ENCODE results near the gene TMEM39B.
"Not testable (repeated sequence)": the region's sequence is repeated elsewhere in the genome, so short reads cannot be mapped to it uniquely, and the experiment has no call there.

TMEM39B gene

GRCh38 chr1:32113436-32113835, 40.7 kb downstream of the TMEM39B start:
- not testable (repeated sequence) for DNase-seq

- no peak for DNase-seq
Measured at GRCh38 chr1:32114420-32114819, 41.7 kb downstream of the TMEM39B start.

DNA sequence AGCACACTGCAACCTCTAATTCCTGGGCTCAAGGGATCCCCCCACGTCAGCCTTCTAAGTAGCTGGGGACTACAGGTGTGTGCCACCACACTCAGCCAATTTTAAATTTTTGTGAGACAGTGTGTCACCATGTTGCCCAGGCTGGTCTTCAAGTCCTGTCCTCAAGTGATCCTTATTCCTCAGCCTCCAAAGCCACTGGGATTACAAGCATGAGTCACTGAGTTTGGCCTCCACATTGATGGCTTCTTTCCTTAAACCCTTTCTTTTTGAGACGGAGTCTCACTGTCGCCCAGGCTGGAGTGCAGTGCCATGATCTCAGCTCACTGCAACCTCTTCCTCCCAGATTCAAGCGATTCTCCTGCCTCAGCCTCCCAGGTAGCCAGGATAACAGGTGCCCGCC, 42.8 kb downstream of the TMEM39B start:
- DNase-seq: no peak

GRCh38 chr1:32116531-32116930, 43.8 kb downstream of the TMEM39B start:
- no peak for DNase-seq

DNA sequence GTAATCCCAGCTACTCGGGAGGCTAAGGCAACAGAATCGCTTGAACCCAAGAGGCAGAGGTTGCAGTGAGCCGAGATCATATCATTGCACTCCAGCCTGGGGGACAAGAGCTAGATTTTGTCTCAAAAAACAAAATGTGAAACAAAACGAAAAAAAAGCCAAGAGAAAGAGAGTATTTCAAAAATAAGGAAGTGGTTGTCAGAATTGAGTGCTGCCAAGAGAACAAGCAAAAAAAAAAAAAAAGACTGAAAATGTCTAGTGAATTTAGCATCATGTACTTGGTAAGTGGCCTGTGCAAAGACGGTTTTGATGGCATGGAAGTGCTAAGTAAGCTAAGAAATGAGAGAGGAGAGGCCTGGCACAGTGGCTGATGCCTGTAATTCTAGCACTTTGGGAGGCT, 49.4 kb downstream of the TMEM39B start:
- DNase-seq: no peak

- DNase-seq: not testable (repeated sequence)
Measured at GRCh38 chr1:32123361-32123760, 50.6 kb downstream of the TMEM39B start.

DNA sequence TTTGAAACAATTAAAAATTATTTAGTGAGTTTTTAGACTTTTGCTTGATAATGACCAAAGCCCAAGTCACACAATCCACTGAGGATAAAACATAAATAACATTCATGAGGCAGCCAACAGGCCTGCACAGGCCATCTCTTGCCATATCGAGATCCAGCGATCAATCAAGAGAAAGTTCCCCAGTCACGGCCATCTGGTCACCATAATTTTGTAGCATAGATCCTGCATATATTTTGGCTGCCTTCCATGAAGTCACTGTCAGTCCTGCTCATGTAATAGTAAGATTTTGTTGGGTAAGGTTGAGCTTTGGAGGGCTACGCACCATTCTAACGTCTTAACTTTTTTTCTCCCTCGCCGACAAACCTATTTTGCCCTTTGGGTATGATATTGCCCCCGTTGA, 52.6 kb downstream of the TMEM39B start:
- no peak for DNase-seq

- no peak for DNase-seq
Measured at GRCh38 chr1:32126770-32127169, 54.0 kb downstream of the TMEM39B start.

DNA sequence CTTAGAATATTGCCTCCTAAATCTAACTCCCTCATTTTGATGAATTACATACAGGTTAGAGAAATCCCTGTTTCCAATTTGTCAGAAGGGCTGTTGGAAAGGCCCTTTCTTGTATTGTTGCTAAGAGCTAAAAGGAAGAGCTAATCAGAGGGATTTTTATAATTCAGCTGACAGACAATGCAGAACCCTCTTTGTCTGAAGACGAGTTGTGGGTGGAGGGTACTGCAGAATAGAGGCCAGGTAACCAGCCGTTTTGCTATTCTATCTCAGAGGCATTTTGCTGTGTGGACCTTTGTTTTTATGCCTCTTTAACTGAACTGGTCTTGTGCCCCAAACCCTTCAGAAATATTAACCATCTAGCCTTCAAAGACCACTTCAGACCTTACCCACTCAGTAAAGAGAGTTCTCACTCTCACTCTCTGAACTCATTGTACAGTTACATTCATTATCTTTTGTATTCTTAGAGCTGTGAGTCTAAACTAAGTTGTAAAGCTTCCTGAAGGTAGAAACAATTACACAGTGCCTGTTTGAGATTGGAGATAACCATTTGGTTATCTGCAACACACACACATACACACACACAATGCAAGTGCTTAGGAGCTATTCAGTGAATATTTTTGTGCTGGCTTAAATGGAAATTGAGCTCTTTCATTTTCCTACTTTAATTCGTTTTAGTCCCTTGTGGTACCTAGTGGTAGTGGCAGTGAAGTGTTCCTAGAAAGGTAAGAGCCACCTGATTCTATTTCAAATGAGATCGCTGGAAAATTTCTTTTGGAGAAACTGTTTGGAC, 54.9 kb downstream of the TMEM39B start:
- no peak for DNase-seq

- DNase-seq: no peak
Measured at GRCh38 chr1:32128479-32128878, 55.7 kb downstream of the TMEM39B start.

DNA sequence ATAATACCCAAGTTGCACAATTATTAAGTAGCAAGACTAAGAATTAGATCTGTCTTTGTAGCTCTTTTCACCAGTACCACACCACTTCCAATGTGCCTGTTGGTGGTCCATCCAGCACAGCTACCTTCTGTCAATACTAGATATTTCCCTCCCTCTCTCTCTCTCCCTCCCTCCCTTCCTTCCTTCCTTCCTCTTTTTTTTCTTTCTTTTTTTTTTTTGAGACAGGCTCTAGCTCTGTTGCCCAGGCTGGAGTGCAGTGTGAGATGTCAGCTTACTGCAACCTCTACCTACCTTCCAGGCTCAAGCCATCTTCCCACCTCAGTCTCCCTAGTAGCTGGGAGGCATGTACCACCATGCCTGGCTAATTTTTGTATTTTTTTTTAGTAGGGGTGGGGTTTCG, 56.2 kb downstream of the TMEM39B start:
- DNase-seq: no peak

GRCh38 chr1:32133950-32134280, 61.2 kb downstream of the TMEM39B start:
- DNase-seq: not testable (repeated sequence)

- DNase-seq: no peak
Measured at GRCh38 chr1:32137111-32137510, 64.4 kb downstream of the TMEM39B start.

DNA sequence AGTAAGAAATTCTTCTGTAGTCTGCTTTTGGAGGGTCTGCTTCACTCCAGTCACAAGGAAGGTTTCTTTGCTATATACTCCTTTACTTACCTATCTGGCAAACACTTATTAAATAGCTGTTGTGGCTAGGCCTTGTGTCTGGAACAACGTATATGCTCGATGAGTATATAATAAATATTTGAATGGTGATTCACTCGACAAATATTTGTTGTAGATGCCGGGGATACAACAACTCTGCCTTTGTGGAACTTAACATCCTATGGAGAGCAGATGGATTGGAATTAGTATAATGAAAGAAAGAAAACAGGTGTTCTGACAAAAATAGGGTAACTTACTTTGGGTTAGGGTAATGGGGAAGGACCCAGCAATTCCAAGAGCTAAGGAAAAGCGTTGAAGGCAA, 66.2 kb downstream of the TMEM39B start:
- no peak for DNase-seq

DNA sequence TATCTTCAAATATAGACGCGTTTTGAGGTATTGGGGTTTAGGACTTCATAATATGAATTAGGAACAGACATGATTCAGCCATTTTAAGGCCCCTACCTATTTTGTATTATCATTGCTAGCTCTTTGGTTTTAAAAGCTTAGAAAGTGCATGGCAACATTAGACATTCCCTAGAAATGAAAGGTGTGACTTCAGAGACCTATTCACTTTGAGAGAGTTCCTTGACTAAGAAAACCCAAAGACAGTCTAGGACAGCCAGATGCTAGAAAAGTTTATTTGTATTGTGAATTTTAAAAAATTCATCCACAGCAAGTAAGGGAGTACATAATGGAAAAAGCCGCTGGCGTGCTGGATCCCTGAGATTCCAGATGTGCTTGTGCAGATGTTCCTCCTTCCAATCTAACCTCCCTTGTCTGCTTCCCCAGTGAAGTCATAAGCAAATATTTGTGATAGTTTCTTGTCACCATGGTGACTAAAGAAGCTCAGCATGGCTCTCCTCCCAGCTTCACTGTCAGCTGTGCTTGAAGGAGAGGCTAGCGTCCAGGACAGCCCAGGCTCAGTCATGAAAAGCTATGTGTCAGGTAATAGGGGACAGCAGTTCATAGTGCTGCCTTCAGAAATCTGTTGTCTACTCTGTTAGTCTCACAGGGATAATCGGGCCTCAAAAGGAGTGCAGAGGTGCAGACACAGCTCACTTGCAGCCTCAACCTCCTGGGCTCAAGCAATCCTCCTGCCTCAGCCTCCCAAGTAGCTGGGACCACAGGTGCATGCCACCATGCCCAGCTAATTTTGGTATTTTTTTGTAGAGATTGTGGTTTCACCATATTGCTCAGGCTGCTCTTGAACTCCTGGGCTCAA, 69.9 kb downstream of the TMEM39B start:
- DNase-seq: no peak

DNA sequence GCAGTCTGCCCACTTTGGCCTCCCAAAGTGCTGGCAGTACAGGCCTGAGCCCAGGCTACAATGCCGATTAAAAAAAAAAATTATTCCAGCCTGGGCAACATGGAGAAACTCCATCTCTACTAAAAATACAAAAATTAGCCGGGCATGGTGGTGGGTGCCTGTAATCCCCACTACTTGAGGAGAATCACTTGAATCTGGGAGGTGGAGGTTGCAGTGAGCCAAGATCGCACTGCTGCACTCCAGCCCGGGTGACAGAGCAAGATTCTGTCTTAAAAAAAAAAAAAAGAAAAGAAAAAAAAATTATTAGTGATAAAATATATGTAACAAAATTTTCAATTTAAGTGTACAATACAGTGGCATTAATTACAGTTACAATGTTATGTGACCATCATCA, 70.6 kb downstream of the TMEM39B start:
- not testable (repeated sequence) for DNase-seq

GRCh38 chr1:32144033-32144432, 71.3 kb downstream of the TMEM39B start:
- DNase-seq: no peak

DNA sequence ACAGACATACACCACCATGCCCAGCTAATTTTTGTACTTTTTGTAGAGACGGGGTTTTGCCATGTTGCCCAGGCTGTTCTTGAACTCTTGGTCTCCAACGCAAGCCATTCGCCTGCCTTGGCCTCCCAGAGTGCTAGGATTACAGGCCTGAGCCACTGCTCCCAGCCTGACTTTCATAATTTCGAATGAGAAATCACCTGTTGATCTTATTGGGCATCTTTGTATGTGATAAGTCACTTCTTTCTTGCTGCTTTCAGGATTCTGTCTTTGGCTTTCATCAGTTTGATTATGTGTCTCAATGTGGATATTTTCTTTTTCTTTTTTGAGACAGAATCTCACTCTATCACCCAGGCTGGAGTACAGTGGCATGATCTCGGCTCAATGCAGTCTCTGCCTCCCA, 75.1 kb downstream of the TMEM39B start:
- not testable (repeated sequence) for DNase-seq

DNA sequence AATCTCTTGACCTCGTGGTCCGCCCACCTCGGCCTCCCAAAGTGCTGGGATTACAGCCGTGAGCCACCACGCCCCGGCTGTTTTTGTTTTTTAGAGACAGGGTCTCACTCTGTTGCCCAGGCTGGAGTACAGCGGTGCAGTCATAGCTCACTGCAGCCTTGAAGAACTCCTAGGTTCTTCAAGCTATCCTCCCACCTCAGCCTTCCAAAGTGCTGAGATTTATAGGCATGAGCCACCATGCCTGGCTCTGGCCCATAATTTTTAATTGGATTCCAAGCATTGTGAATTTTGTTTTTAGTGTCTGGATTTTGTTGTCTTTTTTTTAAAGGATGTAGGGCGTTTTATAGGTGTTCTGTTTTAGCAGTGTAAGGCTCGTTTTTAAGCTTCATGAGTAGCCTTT, 78.1 kb downstream of the TMEM39B start:
- no peak for DNase-seq

GRCh38 chr1:32151319-32151787, 78.6 kb downstream of the TMEM39B start:
- no peak for DNase-seq

Data from activated naive CD4-positive, alpha-beta T cell (primary cell).